Glutamatergic neuron (in vitro differentiated cells): Measurements from ENCODE around the gene SEMA3D. TPM values are rescaled to one million over a fixed set of nuclear protein-coding genes. Genes with fewer than 3 reads are reported as not detected.

Experiments
- DNase-seq: peaks from one replicate; pipeline ENCODE4 v3.0.0; 2022
- H3K27ac Mint-ChIP-seq: one replicate; pipeline ENCODE4 v1.8.0; 2020; ENCODE audit warnings: mild to moderate bottlenecking, mixed read lengths, inconsistent platforms; ENCODE audit not compliant: unreplicated experiment
- H3K27me3 Mint-ChIP-seq: one replicate; pipeline ENCODE4 v1.8.0; 2020; ENCODE audit warnings: mild to moderate bottlenecking, moderate library complexity, mixed read lengths, inconsistent platforms; ENCODE audit not compliant: unreplicated experiment
- H3K36me3 Mint-ChIP-seq: one replicate; pipeline ENCODE4 v1.8.0; 2020; ENCODE audit warnings: mild to moderate bottlenecking, mixed read lengths, inconsistent platforms; ENCODE audit not compliant: unreplicated experiment
- H3K4me1 Mint-ChIP-seq: one replicate; pipeline ENCODE4 v1.8.0; 2020; ENCODE audit warnings: mild to moderate bottlenecking, low read depth, mixed read lengths, inconsistent platforms; ENCODE audit not compliant: unreplicated experiment
- H3K4me3 Mint-ChIP-seq: one replicate; pipeline ENCODE4 v1.8.0; 2020; ENCODE audit warnings: mild to moderate bottlenecking, mixed read lengths, inconsistent platforms; ENCODE audit not compliant: unreplicated experiment
- H3K9me3 Mint-ChIP-seq: one replicate; pipeline ENCODE4 v1.8.0; 2020; ENCODE audit warnings: mild to moderate bottlenecking, moderate library complexity, mixed read lengths, inconsistent platforms; ENCODE audit not compliant: unreplicated experiment
- total RNA-seq: library from RNA; stranded (reverse); fragmentation: NEBNext Ultra II Directional; extraction: Animal tissue kit (Norgen Biotek cat#: 25700); gene quantifications from one replicate; pipeline ENCODE4 v1.2.1, GENCODE V29; 2021; ENCODE audit not compliant: unreplicated experiment
- TF ChIP-seq, protein P1 (sequence below): fragments of 200-600 bp; sonication (generic); IDR thresholded peaks from one replicate; pipeline ENCODE4 v1.5.0; 2021; ENCODE audit not compliant: partially characterized antibody, unreplicated experiment

SEMA3D gene
- total RNA-seq, 1 donor from 2014 or later = 13.6 TPM

DNA sequence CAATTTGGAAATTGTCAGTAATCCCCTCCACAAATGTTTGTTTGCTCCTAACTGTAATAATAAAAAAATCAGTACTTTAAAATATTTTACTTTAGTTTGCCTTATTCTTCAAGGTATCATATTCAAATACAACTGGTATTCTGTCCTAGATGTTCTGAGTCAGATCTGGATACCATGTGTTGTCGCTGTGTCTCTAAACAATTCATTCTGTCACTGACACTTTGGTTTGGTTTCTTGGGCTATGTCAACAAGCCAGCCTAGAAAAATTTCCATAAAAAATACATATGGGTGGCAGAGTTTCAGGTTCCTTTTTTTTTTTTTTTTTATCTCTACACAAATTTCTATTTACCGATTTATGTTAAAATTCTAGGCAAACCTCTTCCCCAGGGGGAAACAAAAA lies 33.2 kb upstream of the SEMA3D start:
- Mint-ChIP-seq H3K36me3 (no peaks in the 10 kb centered on the region), H3K9me3 (no peaks in the 10 kb centered on the region), H3K27ac (no peak overlapping the region), H3K27me3 (no peaks in the 10 kb centered on the region), H3K4me3 (no peak overlapping the region), H3K4me1 (peaks cover 11% of the 10 kb centered on the region)
- DNase-seq = no peak
- TF ChIP-seq, protein P1, sequence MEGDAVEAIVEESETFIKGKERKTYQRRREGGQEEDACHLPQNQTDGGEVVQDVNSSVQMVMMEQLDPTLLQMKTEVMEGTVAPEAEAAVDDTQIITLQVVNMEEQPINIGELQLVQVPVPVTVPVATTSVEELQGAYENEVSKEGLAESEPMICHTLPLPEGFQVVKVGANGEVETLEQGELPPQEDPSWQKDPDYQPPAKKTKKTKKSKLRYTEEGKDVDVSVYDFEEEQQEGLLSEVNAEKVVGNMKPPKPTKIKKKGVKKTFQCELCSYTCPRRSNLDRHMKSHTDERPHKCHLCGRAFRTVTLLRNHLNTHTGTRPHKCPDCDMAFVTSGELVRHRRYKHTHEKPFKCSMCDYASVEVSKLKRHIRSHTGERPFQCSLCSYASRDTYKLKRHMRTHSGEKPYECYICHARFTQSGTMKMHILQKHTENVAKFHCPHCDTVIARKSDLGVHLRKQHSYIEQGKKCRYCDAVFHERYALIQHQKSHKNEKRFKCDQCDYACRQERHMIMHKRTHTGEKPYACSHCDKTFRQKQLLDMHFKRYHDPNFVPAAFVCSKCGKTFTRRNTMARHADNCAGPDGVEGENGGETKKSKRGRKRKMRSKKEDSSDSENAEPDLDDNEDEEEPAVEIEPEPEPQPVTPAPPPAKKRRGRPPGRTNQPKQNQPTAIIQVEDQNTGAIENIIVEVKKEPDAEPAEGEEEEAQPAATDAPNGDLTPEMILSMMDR = no peak

DNA sequence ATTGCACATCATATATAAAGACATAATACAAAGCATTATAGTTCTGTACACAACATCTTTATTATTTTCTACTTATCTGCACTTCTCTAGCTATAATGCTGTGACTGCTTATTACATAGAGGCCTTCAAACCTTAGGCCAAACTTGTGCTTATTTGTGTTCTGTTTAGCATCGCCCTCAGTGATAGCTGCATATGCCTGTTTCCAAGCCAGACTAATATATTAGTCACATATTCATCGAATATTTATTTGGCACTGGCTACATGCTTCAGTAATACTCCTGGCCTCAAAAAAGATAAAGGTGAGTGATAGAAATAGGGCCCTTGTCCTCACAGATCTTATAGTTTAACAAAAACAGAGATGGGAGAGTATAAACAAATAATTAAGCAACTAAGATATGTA lies 30.2 kb upstream of the SEMA3D start:
- no peak overlapping the region for H3K4me3 Mint-ChIP-seq
- H3K4me1 Mint-ChIP-seq = peaks cover 23% of the 10 kb centered on the region
- H3K36me3 Mint-ChIP-seq = no peaks in the 10 kb centered on the region
- no peaks in the 10 kb centered on the region for H3K27me3 Mint-ChIP-seq
- DNase-seq = no peak
- TF ChIP-seq, protein P1 = no peak
- H3K9me3 Mint-ChIP-seq = peaks cover 3% of the 10 kb centered on the region
- no peak overlapping the region for H3K27ac Mint-ChIP-seq

DNA sequence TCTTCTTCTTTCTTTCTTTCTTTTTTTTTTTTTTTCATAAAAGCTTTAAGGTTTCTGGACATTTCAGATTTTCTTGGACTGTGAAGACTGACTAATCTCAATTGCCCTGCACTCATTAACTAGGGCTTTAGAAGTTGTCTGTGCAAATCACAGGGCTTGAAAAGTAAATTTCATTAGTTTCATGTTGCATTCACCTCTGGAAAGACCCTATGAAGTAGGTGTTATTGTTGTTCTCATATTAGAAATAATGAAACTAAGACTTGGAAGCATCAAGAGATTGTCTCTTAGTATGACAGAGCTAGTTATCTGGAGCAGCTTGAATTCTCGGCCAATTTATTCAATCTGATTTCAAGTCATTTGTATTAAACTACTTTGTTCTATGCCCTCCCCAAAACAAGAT lies 28.2 kb upstream of the SEMA3D start:
- Mint-ChIP-seq H3K27ac (peak overlapping the region; percentile 15), H3K36me3 (no peaks in the 10 kb centered on the region), H3K27me3 (no peaks in the 10 kb centered on the region), H3K4me3 (no peak overlapping the region), H3K4me1 (peaks cover 31% of the 10 kb centered on the region), H3K9me3 (peaks cover 3% of the 10 kb centered on the region)
- DNase-seq = no peak
- TF ChIP-seq, protein P1 = no peak

DNA sequence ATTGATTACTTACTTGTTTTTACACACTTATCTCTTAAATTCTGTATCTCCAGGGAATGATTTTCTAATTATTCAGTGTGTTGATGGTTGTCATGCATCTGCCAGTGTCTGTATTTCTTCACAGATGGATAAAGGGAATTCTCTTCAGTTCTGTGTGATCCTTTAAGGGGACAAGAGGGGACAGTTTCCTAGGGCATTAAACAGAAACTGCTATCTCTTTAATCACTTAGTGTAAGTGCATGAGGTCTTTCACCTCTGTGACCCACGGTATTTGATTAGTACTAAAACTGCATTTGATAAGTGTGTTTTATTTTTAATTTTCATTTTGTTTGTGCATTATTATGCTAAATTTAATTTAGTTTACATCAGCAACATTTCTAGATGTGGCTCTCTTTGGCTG lies 26.6 kb upstream of the SEMA3D start:
- Mint-ChIP-seq H3K9me3 (peaks cover 3% of the 10 kb centered on the region), H3K36me3 (no peaks in the 10 kb centered on the region), H3K27ac (peak overlapping the region; percentile 45), H3K27me3 (no peaks in the 10 kb centered on the region), H3K4me3 (peak overlapping the region; percentile 14), H3K4me1 (peaks cover 29% of the 10 kb centered on the region)
- TF ChIP-seq, protein P1 = no peak
- no peak for DNase-seq

DNA sequence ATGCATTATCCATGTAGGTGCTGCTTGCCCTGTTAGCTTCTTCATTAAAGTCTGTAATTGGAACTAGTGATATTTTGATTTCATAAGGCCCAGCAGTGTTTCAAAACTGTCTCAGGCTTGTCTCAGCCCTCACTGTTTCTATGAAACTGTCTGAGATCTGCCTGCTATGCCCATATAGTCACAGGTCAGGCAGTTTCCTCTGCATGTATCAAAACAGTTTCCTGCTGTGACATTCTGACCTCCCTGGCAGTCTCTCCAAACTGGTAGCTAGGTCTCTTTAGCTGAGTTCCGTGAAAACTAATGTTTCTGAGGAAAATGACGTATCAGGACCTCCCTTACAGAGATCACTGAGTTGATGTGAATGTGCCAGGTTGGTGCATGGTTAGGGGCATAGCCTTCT lies 18.9 kb upstream of the SEMA3D start:
- peaks cover 16% of the 10 kb centered on the region for H3K4me1 Mint-ChIP-seq
- no peaks in the 10 kb centered on the region for H3K27me3 Mint-ChIP-seq
- no peak for DNase-seq
- TF ChIP-seq, protein P1 = no peak
- H3K4me3 Mint-ChIP-seq = no peak overlapping the region
- H3K27ac Mint-ChIP-seq = peak overlapping the region; percentile 13
- H3K9me3 Mint-ChIP-seq = no peaks in the 10 kb centered on the region
- H3K36me3 Mint-ChIP-seq = peaks cover 6% of the 10 kb centered on the region
